PFSK-1 (cell line): ENCODE data around the gene RNF175.

Experiments used
- POLR2AphosphoS5 ChIP-seq: IDR thresholded peaks from 2 replicates; pipeline ENCODE4 v1.6.1; 2012; ENCODE audit warnings: low read depth, mild to moderate bottlenecking, control low read depth, low read length, moderate library complexity
- TAF1 ChIP-seq: IDR thresholded peaks from 2 replicates; pipeline ENCODE4 v1.6.1; 2012; ENCODE audit warnings: low read length, control low read depth, borderline replicate concordance; ENCODE audit not compliant: insufficient read depth
- TF ChIP-seq, protein P1 (sequence below), 2 experiments: IDR thresholded peaks; 2 replicates each; pipeline versions ENCODE4 v1.6.1 to v1.8.0; 2011 to 2012; ENCODE audit warnings: low read depth in 2 of 2, low read length in 2 of 2, control low read depth in 1 of 2, inconsistent platforms in 1 of 2, mild to moderate bottlenecking in 1 of 2, moderate library complexity in 1 of 2; ENCODE audit not compliant: insufficient read depth in 1 of 2

DNA sequence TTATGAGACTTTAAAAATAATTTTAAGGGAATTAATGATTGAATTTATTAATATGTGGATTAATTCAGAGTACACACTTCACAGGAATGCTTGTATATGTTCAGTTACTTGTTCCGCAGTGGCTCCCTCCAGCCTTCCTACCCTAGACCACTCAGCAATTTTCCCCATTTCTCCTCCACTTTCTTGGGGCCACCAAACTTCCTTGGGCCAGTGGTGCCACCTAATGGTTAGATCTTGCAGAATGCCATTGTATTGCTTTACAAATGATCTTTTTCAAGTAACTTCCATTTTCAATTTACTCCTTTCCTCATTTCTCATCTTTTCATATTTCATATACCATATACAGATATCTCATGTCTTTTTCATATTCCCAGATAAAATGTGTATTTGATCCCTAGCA lies 3.6 kb upstream of the RNF175 start:
- TF ChIP-seq TAF1 (no peak), POLR2AphosphoS5 (no peak)
- TF ChIP-seq, protein P1, sequence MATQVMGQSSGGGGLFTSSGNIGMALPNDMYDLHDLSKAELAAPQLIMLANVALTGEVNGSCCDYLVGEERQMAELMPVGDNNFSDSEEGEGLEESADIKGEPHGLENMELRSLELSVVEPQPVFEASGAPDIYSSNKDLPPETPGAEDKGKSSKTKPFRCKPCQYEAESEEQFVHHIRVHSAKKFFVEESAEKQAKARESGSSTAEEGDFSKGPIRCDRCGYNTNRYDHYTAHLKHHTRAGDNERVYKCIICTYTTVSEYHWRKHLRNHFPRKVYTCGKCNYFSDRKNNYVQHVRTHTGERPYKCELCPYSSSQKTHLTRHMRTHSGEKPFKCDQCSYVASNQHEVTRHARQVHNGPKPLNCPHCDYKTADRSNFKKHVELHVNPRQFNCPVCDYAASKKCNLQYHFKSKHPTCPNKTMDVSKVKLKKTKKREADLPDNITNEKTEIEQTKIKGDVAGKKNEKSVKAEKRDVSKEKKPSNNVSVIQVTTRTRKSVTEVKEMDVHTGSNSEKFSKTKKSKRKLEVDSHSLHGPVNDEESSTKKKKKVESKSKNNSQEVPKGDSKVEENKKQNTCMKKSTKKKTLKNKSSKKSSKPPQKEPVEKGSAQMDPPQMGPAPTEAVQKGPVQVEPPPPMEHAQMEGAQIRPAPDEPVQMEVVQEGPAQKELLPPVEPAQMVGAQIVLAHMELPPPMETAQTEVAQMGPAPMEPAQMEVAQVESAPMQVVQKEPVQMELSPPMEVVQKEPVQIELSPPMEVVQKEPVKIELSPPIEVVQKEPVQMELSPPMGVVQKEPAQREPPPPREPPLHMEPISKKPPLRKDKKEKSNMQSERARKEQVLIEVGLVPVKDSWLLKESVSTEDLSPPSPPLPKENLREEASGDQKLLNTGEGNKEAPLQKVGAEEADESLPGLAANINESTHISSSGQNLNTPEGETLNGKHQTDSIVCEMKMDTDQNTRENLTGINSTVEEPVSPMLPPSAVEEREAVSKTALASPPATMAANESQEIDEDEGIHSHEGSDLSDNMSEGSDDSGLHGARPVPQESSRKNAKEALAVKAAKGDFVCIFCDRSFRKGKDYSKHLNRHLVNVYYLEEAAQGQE (IDR thresholded peaks at IDR 0.05; ENCODE audit: insufficient read depth in 1 of 2, low read depth in 2 of 2, low read length in 2 of 2), result no peak
